Mesodermal cell (in vitro differentiated cells): ENCODE measurements around the gene UBFD1.
"Not testable (repeated sequence)": the region's sequence is repeated elsewhere in the genome, so short reads cannot be mapped to it uniquely, and the experiment has no call there.

Experiments used
- H3K27ac ChIP-seq: 2 replicates; pipeline ENCODE4 v1.7.0; 2013; ENCODE audit warnings: mild to moderate bottlenecking, low read depth, low read length, moderate library complexity; ENCODE audit not compliant: severe bottlenecking
- H3K36me3 ChIP-seq: 2 replicates; pipeline ENCODE4 v1.7.1; 2013; ENCODE audit warnings: mild to moderate bottlenecking, low read length, moderate library complexity; ENCODE audit not compliant: control insufficient read depth, insufficient read depth
- H3K4me1 ChIP-seq: one replicate; pipeline ENCODE4 v1.7.1; 2013; ENCODE audit warnings: mild to moderate bottlenecking, low read length; ENCODE audit not compliant: insufficient read depth, control insufficient read depth, poor library complexity, severe bottlenecking
- H3K4me3 ChIP-seq: 2 replicates; pipeline ENCODE4 v1.7.0; 2013; ENCODE audit warnings: low read length, control low read depth, mild to moderate bottlenecking; ENCODE audit not compliant: insufficient read depth, poor library complexity, severe bottlenecking; ENCODE audit errors: extremely low read depth
- H3K9me3 ChIP-seq: 2 replicates; pipeline ENCODE4 v1.7.1; 2013; ENCODE audit warnings: mild to moderate bottlenecking, low read length, moderate library complexity; ENCODE audit not compliant: control insufficient read depth
- WGBS, 2 experiments: methylation state at CpG; one replicate each; pipeline ENCODE4 v1.1.5; 2013; ENCODE audit warnings: missing lambda C conversion rate in 2 of 2; ENCODE audit not compliant: insufficient coverage in 2 of 2; 5-methylcytosine and 5-hydroxymethylcytosine counted together

The UBFD1 gene

GRCh38 chr16:23583271-23583670 is 25.7 kb downstream of the UBFD1 start:
- H3K9me3 ChIP-seq, H3K27ac ChIP-seq, H3K4me3 ChIP-seq, H3K4me1 ChIP-seq: not testable (repeated sequence)
- WGBS, 2 experiments: 92 to 100% methylated on average over 3 to 13 of the region's 30 CpGs
- H3K36me3 ChIP-seq: peaks cover 83% of the 10 kb centered on the region

- peaks cover 84% of the 10 kb centered on the region for H3K36me3 ChIP-seq
- no peaks in the 10 kb centered on the region for H3K4me1 ChIP-seq
- WGBS, 2 experiments: 95 to 97% methylated on average over 5 to 12 of the region's 14 CpGs
- no peaks in the 10 kb centered on the region for H3K9me3 ChIP-seq
- peak overlapping the region; percentile 0 for H3K27ac ChIP-seq
- H3K4me3 ChIP-seq: no peak overlapping the region
Observed at GRCh38 chr16:23584186-23585076, 26.9 kb downstream of the UBFD1 start.

DNA sequence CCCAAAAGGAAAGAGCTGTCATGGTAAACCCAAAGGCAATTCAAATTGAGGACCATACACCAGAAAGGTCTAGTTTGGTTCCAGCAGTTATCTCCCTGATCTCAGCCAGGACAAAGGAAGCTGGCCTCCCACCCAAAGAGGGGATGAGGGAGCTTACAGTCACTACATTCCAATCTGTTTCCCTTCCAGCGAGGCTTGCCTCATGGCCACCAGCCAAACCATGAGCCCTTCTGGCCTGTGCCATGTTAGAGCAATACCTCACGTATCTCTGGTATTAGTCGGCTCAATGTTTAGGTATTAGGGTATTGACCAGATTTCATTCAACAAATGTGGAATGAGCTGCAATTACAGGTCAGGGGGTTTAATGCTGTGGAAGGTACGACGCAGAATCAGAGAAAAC is 30.2 kb downstream of the UBFD1 start:
- Histone ChIP-seq H3K4me3 (no peak overlapping the region), H3K36me3 (peaks cover 87% of the 10 kb centered on the region), H3K27ac (no peak overlapping the region), H3K9me3 (no peaks in the 10 kb centered on the region), H3K4me1 (no peaks in the 10 kb centered on the region)
- WGBS, 2 experiments: 88 to 100% methylated on average over 2 to 5 of the region's 5 CpGs

DNA sequence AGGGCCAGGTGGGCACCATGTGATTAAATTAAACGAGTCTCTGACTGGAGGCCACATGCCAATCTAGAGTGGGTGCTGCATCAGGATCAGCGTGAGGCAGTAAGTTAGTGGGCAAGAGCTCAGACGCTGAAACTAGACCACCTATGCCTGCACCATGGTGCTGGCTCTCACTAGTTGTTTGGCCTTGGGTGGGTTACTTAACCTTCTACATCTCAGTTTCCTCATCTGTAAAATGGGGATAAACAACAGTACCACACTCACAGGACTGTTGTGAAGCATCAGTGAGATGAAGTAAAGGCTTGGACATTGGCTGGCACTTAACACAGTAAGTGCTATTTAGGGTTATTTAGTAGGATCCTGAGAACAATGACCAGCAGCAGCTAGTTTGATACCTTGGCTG is 32.7 kb downstream of the UBFD1 start:
- H3K9me3 ChIP-seq: no peaks in the 10 kb centered on the region
- H3K4me1 ChIP-seq: peaks cover 4% of the 10 kb centered on the region
- H3K4me3 ChIP-seq: no peak overlapping the region
- 67 to 100% methylated on average over 1 to 2 of the region's 3 CpGs for WGBS, 2 experiments
- no peak overlapping the region for H3K27ac ChIP-seq
- H3K36me3 ChIP-seq: peaks cover 95% of the 10 kb centered on the region

- Histone ChIP-seq H3K4me1 (peaks cover 4% of the 10 kb centered on the region), H3K27ac (no peak overlapping the region), H3K4me3 (no peak overlapping the region), H3K36me3 (peaks cover 55% of the 10 kb centered on the region), H3K9me3 (no peaks in the 10 kb centered on the region)
- 90 to 95% methylated on average over 10 of the region's 12 CpGs for WGBS, 2 experiments
Observed at GRCh38 chr16:23594186-23594585, 36.7 kb downstream of the UBFD1 start.

GRCh38 chr16:23595246-23595950 is 37.9 kb downstream of the UBFD1 start:
- WGBS, 2 experiments: 18 to 24% methylated on average over 33 to 34 of the region's 34 CpGs
- H3K27ac ChIP-seq: peak overlapping the region; percentile 49
- peak overlapping the region; percentile 100 for H3K4me3 ChIP-seq
- H3K36me3 ChIP-seq: peaks cover 43% of the 10 kb centered on the region
- peaks cover 4% of the 10 kb centered on the region for H3K4me1 ChIP-seq
- no peaks in the 10 kb centered on the region for H3K9me3 ChIP-seq

DNA sequence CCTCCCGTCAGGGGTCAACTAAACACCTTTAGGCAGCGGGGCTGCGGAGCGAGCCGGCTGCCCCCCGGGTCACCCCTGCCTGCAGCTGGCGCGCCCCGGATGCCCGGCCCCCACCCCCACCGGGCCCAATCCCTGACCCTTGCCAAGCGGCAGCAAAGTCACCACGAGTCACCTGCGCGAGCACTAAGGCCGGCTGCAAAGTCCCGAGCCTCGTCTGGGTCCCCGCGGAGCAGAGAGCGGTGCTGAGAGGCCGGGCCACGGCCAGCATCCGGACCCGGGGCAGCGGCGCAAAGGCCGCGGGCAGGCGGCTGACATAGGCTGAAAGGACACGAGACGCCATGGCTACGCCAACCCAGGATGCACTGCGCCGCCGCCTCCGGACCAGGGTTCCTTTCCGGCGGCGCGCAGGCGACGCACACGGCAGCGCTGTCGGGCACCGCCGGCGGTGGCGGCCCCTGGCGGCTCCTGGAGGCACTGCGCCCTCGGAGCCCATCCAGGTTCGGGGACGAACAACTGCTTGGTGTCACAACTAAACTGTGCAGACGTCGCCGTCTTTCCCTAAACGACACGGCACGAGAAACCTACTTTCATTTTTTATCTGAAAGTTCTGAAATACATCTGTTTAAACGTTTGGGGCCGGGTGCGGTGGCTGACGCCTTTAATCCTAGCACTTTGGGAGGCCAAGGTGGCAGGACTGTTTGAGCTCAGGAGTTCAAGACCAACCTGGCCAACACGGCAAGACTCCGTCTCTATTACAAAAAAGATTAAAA is 38.6 kb downstream of the UBFD1 start, which contains the start of gene NDUFAB1:
NDUFAB1 (minus strand) TSS at position 366 of the 770 bp plus-strand sequence; CDS start at position 340, 26 bp downstream.
- Histone ChIP-seq H3K27ac (peak within 1 kb of the TSS; percentile 49), H3K4me1 (peaks cover 4% of the 10 kb centered on the region), H3K36me3 (peaks cover 38% of the 10 kb centered on the region), H3K9me3 (no peaks in the 10 kb centered on the region), H3K4me3 (peak within 1 kb of the TSS; percentile 100)
- 2 to 3% methylated on average over 58 to 65 of the region's 67 CpGs for WGBS, 2 experiments

DNA sequence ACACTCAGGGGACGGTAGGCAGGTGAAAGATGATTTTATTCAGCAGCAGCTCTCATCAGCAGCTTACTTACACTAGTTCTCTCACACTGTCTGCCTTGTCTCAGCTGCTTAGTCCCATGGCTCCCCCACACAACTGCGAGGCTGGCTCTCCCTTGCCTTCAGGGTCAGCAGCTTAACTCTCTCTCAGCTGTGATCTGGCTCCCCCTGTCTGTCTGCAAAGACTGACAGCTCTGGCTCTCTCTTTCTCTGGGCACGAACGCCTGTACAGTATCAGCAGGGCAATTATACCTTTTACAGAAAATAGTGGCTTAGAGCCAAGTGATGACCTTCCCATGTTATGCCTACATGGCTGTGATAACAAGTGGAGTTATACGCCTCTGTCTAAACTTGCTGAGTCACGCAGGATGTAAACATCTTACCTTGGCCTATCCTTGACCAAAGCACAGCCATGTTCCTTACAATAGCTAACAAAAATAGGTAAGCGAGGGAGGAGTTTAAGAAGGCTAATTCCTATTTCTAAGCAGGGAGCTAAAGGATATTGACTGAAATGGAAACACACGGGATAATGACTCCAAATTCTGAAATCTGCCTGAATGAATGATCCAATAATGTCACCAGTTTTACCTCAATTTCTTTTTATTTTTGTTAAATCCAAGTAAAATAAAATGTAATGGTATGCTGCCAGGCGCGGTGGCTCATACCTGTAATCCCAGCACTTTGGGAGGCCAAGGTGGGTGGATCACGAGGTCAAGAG is 39.7 kb downstream of the UBFD1 start:
- 67 to 89% methylated on average over 2 to 3 of the region's 11 CpGs for WGBS, 2 experiments
- H3K27ac ChIP-seq: peak overlapping the region; percentile 2
- H3K9me3 ChIP-seq: no peaks in the 10 kb centered on the region
- H3K4me3 ChIP-seq: no peak overlapping the region
- peaks cover 4% of the 10 kb centered on the region for H3K4me1 ChIP-seq
- peaks cover 35% of the 10 kb centered on the region for H3K36me3 ChIP-seq

- Histone ChIP-seq H3K27ac (peak overlapping the region; percentile 93), H3K4me1 (peaks cover 6% of the 10 kb centered on the region), H3K36me3 (peaks cover 61% of the 10 kb centered on the region), H3K9me3 (no peaks in the 10 kb centered on the region), H3K4me3 (no peak overlapping the region)
- WGBS, 2 experiments: 86 to 100% methylated on average over 3 of the region's 6 CpGs
Observed at GRCh38 chr16:23607726-23608125, 50.2 kb downstream of the UBFD1 start.

DNA sequence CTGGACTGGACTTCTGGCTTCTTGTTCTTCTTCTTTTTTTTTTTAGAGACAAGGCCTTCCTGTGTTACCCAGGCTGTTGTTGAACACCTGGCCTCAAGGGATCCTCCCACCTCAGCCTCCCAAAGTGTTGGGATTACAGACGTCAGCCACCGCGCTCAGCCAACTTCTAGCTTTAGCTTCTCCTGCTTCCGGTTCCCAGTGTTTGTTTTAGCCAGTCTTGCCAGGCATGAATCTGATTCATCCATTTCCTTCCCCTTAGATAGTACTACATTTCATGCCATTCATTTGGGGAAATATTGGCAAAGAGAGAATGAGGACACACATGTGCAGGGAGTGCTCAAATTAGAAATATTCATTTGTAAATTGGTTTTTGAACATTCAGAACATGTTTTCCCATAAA is 50.7 kb downstream of the UBFD1 start:
- WGBS, 2 experiments: 86 to 93% methylated on average over 3 of the region's 4 CpGs

More for the DNA sequence above, 50.7 kb downstream of the UBFD1 start:
- peaks cover 63% of the 10 kb centered on the region for H3K36me3 ChIP-seq
- no peak overlapping the region for H3K4me3 ChIP-seq
- no peaks in the 10 kb centered on the region for H3K9me3 ChIP-seq
- H3K4me1 ChIP-seq: peaks cover 6% of the 10 kb centered on the region
- H3K27ac ChIP-seq: peak overlapping the region; percentile 93
